ENCODE measurements around the gene PRKG1.

The PRKG1 gene

GRCh38 chr10:52111101-52111891 is 1037.0 kb downstream of the PRKG1 start:
- Histone ChIP-seq H3F3A (ENCODE audit: control insufficient read depth, insufficient read depth) (no peaks in the 10 kb centered on the region), H3K36me3 (ENCODE audit: control insufficient read depth, low read length) (no peaks in the 10 kb centered on the region), H3K4me3 (ENCODE audit: low read length) (no peak overlapping the region), H3K9me2 (replicated peaks; ENCODE audit: control insufficient read depth, low read length) (no peaks in the 10 kb centered on the region), H3K27me3 (ENCODE audit: control insufficient read depth, low read length) (no peaks in the 10 kb centered on the region), H3K79me2 (ENCODE audit: control insufficient read depth, low read length) (no peaks in the 10 kb centered on the region), H3K27ac (ENCODE audit: low read depth, low read length) (no peak overlapping the region), H3K4me1 (ENCODE audit: control insufficient read depth, low read length) (no peaks in the 10 kb centered on the region), H3K4me2 (ENCODE audit: low read length) (no peak overlapping the region), H4K20me1 (ENCODE audit: control insufficient read depth, insufficient read depth, low read depth, low read length) (no peaks in the 10 kb centered on the region), H3K9me3 (ENCODE audit: control insufficient read depth, insufficient read depth, low read length) (no peaks in the 10 kb centered on the region)
- TF ChIP-seq EZH2phosphoT487 (IDR thresholded peaks at IDR 0.05; ENCODE audit: borderline replicate concordance, low read length) = no peak
- TF ChIP-seq CTCF (IDR thresholded peaks at IDR 0.05; ENCODE audit: low read depth, low read length, poor library complexity, severe bottlenecking) = no peak

GRCh38 chr10:52115823-52116222 is 1041.5 kb downstream of the PRKG1 start:
- H4K20me1 ChIP-seq (ENCODE audit: control insufficient read depth, insufficient read depth, low read depth, low read length) = no peaks in the 10 kb centered on the region
- no peak overlapping the region for H3K27ac ChIP-seq (ENCODE audit: low read depth, low read length)
- no peak overlapping the region for H3K4me3 ChIP-seq (ENCODE audit: low read length)
- no peaks in the 10 kb centered on the region for H3K4me1 ChIP-seq (ENCODE audit: control insufficient read depth, low read length)
- no peaks in the 10 kb centered on the region for H3K27me3 ChIP-seq (ENCODE audit: control insufficient read depth, low read length)
- no peaks in the 10 kb centered on the region for H3K9me3 ChIP-seq (ENCODE audit: control insufficient read depth, insufficient read depth, low read length)
- no peaks in the 10 kb centered on the region for H3K36me3 ChIP-seq (ENCODE audit: control insufficient read depth, low read length)
- H3F3A ChIP-seq (ENCODE audit: control insufficient read depth, insufficient read depth) = no peaks in the 10 kb centered on the region
- H3K4me2 ChIP-seq (ENCODE audit: low read length) = no peak overlapping the region
- no peaks in the 10 kb centered on the region for H3K9me2 ChIP-seq (replicated peaks; ENCODE audit: control insufficient read depth, low read length)
- H3K79me2 ChIP-seq (ENCODE audit: control insufficient read depth, low read length) = no peaks in the 10 kb centered on the region
- TF ChIP-seq EZH2phosphoT487 (IDR thresholded peaks at IDR 0.05; ENCODE audit: borderline replicate concordance, low read length) (no peak), CTCF (IDR thresholded peaks at IDR 0.05; ENCODE audit: low read depth, low read length, poor library complexity, severe bottlenecking) (no peak)

GRCh38 chr10:52119507-52119906 is 1045.2 kb downstream of the PRKG1 start:
- Histone ChIP-seq H4K20me1 (ENCODE audit: control insufficient read depth, insufficient read depth, low read depth, low read length) (no peaks in the 10 kb centered on the region), H3K4me2 (ENCODE audit: low read length) (no peak overlapping the region), H3K27ac (ENCODE audit: low read depth, low read length) (no peak overlapping the region), H3K4me1 (ENCODE audit: control insufficient read depth, low read length) (no peaks in the 10 kb centered on the region), H3K79me2 (ENCODE audit: control insufficient read depth, low read length) (no peaks in the 10 kb centered on the region), H3K27me3 (ENCODE audit: control insufficient read depth, low read length) (no peaks in the 10 kb centered on the region), H3F3A (ENCODE audit: control insufficient read depth, insufficient read depth) (no peaks in the 10 kb centered on the region), H3K4me3 (ENCODE audit: low read length) (no peak overlapping the region), H3K9me3 (ENCODE audit: control insufficient read depth, insufficient read depth, low read length) (no peaks in the 10 kb centered on the region), H3K36me3 (ENCODE audit: control insufficient read depth, low read length) (no peaks in the 10 kb centered on the region), H3K9me2 (replicated peaks; ENCODE audit: control insufficient read depth, low read length) (no peaks in the 10 kb centered on the region)
- no peak for TF ChIP-seq CTCF (IDR thresholded peaks at IDR 0.05; ENCODE audit: low read depth, low read length, poor library complexity, severe bottlenecking)
